ENCODE results near the gene CLK2. TPM values are rescaled to one million over a fixed set of nuclear protein-coding genes. Genes with fewer than 3 reads are reported as not detected.

Gene CLK2
- total and polyA plus RNA-seq, 9 of the 15 experiments (the other 6 are each of a cell fraction or from before 2014, with no cell fraction given): 13.5 to 81.4 (median 39.6) TPM

DNA sequence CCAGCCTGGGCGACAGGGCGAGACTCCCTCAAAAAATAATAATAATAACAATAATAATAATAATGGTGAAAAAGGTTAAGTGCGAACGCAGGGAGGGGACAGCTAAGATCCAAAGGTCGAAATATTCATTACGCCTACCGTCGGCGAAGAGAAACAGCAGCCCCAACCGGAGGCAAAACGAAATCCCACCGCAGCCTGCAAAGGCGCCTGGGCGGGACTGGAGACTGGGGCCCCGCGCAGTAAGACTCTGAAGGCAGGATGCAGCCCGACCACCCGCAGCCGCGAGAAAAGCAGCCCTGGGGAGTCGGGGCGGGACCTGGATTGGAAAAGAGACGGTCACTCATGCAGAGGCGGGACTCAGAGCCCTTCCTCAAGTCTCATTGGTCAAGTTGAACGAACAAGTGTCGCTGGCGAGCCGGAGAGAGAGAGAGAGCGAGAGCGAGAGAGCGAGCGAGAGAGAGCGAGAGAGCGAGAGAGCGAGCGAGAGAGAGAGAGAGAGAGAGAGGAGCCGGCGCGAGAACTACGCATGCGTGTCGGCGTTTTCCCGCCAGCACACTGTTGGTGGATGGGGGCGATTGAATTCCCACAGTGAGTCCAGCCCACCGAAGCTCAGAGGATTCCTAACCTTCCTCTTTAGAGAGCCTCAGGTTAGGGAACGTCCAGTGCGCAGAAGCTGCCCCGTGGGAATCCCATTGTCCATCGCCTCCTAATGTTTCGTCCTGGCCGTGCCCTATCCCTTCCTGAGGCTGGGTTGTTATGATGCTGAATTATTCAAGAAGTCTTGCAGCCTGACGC, 28.7 kb downstream of the CLK2 start:
- Histone ChIP-seq H2AFZ (ENCODE audit: low read depth, low read length) (peak overlapping the region; percentile 94), H3K9me3 (replicated peaks; ENCODE audit: control insufficient read depth, insufficient read depth, low read depth, low read length) (no peaks in the 10 kb centered on the region), H3K36me3 (ENCODE audit: control insufficient read depth, insufficient read depth, low read length) (peaks cover 18% of the 10 kb centered on the region; the same call in 1 of the 3 replicates), H3K4me1 (replicated peaks in 1 of 2; ENCODE audit: control insufficient read depth in 2 of 2, insufficient read depth in 2 of 2, low read length in 2 of 2) (peaks cover 19 to 25% of the 10 kb centered on the region in 2 experiments), H3K27ac (ENCODE audit: extremely low read depth, low read depth, low read length) (peak overlapping the region; percentile 93), H3K4me2 (ENCODE audit: insufficient read depth, low read length) (peak overlapping the region; percentile 97), H4K20me1 (replicated peaks; ENCODE audit: control insufficient read depth, insufficient read depth, low read length) (no peaks in the 10 kb centered on the region), H3K9me1 (ENCODE audit: control insufficient read depth, insufficient read depth, low read length) (no peaks in the 10 kb centered on the region), H3K9ac (ENCODE audit: insufficient read depth in 1 of 2, low read depth in 2 of 2, low read length in 2 of 2) (peak overlapping the region; percentile 84 to 91), H3K79me2 (ENCODE audit: control insufficient read depth, insufficient read depth, low read length) (peaks cover 14% of the 10 kb centered on the region; the same call in 2 of the 3 replicates), H3K4me3 (peak overlapping the region; percentile 44), H3K27me3 (ENCODE audit: control insufficient read depth in 2 of 2, insufficient read depth in 2 of 2, low read length in 2 of 2) (no peaks in the 10 kb centered on the region)
- no TSS peak for BruUV-seq (replicated peaks)
- WGBS (ENCODE audit: insufficient coverage, low coverage, missing lambda C conversion rate): under 1% methylated on average over 46 of the region's 53 CpGs
- peak; percentile 97 for ATAC-seq
- CTCF ChIA-PET (ENCODE audit: low intra/inter-chr PET ratio): interaction anchor here (1.2 kb wide), 1 partner anchor 38 kb away, joined by 4 read pairs; no protein-coding TSS in a partner anchor
- POLR2A ChIA-PET: interaction anchor here (0.6 to 1.9 kb wide), 11 partner anchors 9 to 196 kb away, joined by 3 to 7 read pairs (median 3); partner anchors contain the start of gene MTX1
- intact Hi-C loops (cut with micrococcal nuclease) (loop anchor here (1.0 to 2.0 kb wide), 2 partner anchors 17 to 38 kb away; partner anchors contain the start of gene THBS3), in situ Hi-C loops (cut with MboI) (no loop called here)
- peak; percentile 89 for FAIRE-seq
- peak; percentile 92 to 99 (median 94) for DNase-seq (ENCODE audit: extremely low read depth in 1 of 4, low spot score in 3 of 4)
- TF ChIP-seq SAFB2 (IDR thresholded peaks at IDR 0.05; ENCODE audit: borderline replicate concordance, low read depth, low read length, severe bottlenecking) (no peak), HOXB6 (CRISPR knock-in tag; IDR thresholded peaks at IDR 0.05; ENCODE audit: borderline replicate concordance) (no peak), ZNF121 (CRISPR knock-in tag; conservative IDR thresholded peaks at IDR 0.05) (0 out of 2 replicates have a peak, but pooled peaks have one; percentile 33), HMG20B (CRISPR knock-in tag; IDR thresholded peaks at IDR 0.05) (no peak), ZNF217 (CRISPR knock-in tag; IDR thresholded peaks at IDR 0.05) (no peak), SMARCA5 (IDR thresholded peaks at IDR 0.05) (no peak), DNMT1 (IDR thresholded peaks at IDR 0.05) (peak; percentile 97), MEF2D (tag; conservative IDR thresholded peaks at IDR 0.05; ENCODE audit: low read depth) (peak; percentile 93), MTA3 (IDR thresholded peaks at IDR 0.05; ENCODE audit: borderline replicate concordance) (peak; percentile 98), HEY1 (CRISPR knock-in tag; IDR thresholded peaks at IDR 0.05; ENCODE audit: borderline replicate concordance) (no peak), KLF10 (CRISPR knock-in tag; IDR thresholded peaks at IDR 0.05) (no peak)
- TF ChIP-seq, protein P1, sequence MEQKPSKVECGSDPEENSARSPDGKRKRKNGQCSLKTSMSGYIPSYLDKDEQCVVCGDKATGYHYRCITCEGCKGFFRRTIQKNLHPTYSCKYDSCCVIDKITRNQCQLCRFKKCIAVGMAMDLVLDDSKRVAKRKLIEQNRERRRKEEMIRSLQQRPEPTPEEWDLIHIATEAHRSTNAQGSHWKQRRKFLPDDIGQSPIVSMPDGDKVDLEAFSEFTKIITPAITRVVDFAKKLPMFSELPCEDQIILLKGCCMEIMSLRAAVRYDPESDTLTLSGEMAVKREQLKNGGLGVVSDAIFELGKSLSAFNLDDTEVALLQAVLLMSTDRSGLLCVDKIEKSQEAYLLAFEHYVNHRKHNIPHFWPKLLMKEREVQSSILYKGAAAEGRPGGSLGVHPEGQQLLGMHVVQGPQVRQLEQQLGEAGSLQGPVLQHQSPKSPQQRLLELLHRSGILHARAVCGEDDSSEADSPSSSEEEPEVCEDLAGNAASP (IDR thresholded peaks at IDR 0.05): no peak
- TF ChIP-seq, protein P2, sequence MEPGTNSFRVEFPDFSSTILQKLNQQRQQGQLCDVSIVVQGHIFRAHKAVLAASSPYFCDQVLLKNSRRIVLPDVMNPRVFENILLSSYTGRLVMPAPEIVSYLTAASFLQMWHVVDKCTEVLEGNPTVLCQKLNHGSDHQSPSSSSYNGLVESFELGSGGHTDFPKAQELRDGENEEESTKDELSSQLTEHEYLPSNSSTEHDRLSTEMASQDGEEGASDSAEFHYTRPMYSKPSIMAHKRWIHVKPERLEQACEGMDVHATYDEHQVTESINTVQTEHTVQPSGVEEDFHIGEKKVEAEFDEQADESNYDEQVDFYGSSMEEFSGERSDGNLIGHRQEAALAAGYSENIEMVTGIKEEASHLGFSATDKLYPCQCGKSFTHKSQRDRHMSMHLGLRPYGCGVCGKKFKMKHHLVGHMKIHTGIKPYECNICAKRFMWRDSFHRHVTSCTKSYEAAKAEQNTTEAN (CRISPR knock-in tag; IDR thresholded peaks at IDR 0.05): peak; percentile 68; the same call in 1 of the 2 replicates
- TF ChIP-seq, protein P3, sequence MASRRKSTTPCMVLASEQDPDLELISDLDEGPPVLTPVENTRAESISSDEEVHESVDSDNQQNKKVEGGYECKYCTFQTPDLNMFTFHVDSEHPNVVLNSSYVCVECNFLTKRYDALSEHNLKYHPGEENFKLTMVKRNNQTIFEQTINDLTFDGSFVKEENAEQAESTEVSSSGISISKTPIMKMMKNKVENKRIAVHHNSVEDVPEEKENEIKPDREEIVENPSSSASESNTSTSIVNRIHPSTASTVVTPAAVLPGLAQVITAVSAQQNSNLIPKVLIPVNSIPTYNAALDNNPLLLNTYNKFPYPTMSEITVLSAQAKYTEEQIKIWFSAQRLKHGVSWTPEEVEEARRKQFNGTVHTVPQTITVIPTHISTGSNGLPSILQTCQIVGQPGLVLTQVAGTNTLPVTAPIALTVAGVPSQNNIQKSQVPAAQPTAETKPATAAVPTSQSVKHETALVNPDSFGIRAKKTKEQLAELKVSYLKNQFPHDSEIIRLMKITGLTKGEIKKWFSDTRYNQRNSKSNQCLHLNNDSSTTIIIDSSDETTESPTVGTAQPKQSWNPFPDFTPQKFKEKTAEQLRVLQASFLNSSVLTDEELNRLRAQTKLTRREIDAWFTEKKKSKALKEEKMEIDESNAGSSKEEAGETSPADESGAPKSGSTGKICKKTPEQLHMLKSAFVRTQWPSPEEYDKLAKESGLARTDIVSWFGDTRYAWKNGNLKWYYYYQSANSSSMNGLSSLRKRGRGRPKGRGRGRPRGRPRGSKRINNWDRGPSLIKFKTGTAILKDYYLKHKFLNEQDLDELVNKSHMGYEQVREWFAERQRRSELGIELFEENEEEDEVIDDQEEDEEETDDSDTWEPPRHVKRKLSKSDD (conservative IDR thresholded peaks at IDR 0.05; ENCODE audit: low read length): peak; percentile 80; the same call in 1 of the 2 replicates
- TF ChIP-seq, protein P4, sequence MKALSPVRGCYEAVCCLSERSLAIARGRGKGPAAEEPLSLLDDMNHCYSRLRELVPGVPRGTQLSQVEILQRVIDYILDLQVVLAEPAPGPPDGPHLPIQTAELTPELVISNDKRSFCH (CRISPR knock-in tag; IDR thresholded peaks at IDR 0.05): no peak
- TF ChIP-seq, protein P4 (tag; IDR thresholded peaks at IDR 0.05): peak; percentile 98
